ENCODE data around the gene FMN2. TPM values are rescaled to one million over a fixed set of nuclear protein-coding genes. Genes with fewer than 3 reads are reported as not detected.

The FMN2 gene
- total RNA-seq, 3 donors from 2014 or later = 0.96 to 30.4 (median 3.5) TPM

- no peak for TF ChIP-seq CTCF (IDR thresholded peaks at IDR 0.05)
- H3K36me3 ChIP-seq (ENCODE audit: low read depth) = no peaks in the 10 kb centered on the region
- H3K4me3 ChIP-seq = no peak overlapping the region
- no peaks in the 10 kb centered on the region for H3K9me3 ChIP-seq
- ATAC-seq = peak; percentile 95
- intact Hi-C loops (cut with DNase I, micrococcal nuclease) = no loop called here
- peak in 1 of 3 donors; percentile 61 for DNase-seq
- no peaks in the 10 kb centered on the region for H3K4me1 ChIP-seq (ENCODE audit: low read depth)
Observed at GRCh38 chr1:240341365-240342250, 249.9 kb downstream of the FMN2 start.

DNA sequence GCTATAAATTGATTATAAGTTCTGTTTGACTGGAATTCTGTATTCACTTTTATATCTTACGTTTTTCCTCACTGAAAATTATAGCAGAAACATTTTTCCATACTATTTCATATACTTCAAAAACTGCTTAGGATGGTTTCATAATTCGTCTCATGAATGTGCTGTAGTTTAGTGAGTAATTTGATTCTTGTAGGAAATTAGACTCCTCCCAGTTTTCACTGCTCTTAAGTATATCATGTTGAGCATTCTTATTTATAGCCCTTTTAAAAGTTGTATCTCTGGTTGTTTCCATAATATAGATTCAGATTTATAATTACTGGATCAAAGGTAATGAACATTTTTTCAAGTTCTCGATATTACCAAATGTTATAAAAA lies 250.6 kb downstream of the FMN2 start:
- intact Hi-C loops (cut with DNase I, micrococcal nuclease) = no loop called here
- Histone ChIP-seq H3K9me3 (no peaks in the 10 kb centered on the region), H3K4me1 (ENCODE audit: low read depth) (no peaks in the 10 kb centered on the region), H3K4me3 (no peak overlapping the region), H3K36me3 (ENCODE audit: low read depth) (no peaks in the 10 kb centered on the region)
- no peak for TF ChIP-seq CTCF (IDR thresholded peaks at IDR 0.05)
- no peak for ATAC-seq
- DNase-seq = no peak

- no peak overlapping the region for H3K4me3 ChIP-seq
- no peaks in the 10 kb centered on the region for H3K4me1 ChIP-seq (ENCODE audit: low read depth)
- no peaks in the 10 kb centered on the region for H3K9me3 ChIP-seq
- H3K36me3 ChIP-seq (ENCODE audit: low read depth) = no peaks in the 10 kb centered on the region
- intact Hi-C loops (cut with DNase I, micrococcal nuclease) = no loop called here
- no peak for TF ChIP-seq CTCF (IDR thresholded peaks at IDR 0.05)
- DNase-seq (no peak), ATAC-seq (no peak)
Observed at GRCh38 chr1:240343045-240343444, 251.4 kb downstream of the FMN2 start.

DNA sequence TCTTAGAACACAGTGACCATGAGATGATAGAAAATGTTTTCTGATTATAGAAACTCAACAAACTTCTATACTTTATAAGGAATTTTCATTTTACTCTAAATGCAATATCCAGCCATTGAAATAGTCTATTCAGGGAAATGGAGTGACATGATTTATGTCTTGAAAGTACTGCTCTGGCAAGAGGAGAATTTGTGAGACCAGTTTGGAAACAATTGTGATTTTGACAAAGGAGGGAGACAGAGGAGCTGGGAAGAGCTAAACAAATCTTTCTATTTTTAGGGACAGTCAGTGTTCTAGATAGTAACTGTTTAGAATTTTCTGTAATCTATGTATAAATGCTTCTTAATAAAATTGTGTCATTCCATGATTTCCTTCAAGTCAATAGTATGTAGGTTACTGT lies 252.3 kb downstream of the FMN2 start:
- H3K4me1 ChIP-seq (ENCODE audit: low read depth) = no peaks in the 10 kb centered on the region
- ATAC-seq = no peak

DNA sequence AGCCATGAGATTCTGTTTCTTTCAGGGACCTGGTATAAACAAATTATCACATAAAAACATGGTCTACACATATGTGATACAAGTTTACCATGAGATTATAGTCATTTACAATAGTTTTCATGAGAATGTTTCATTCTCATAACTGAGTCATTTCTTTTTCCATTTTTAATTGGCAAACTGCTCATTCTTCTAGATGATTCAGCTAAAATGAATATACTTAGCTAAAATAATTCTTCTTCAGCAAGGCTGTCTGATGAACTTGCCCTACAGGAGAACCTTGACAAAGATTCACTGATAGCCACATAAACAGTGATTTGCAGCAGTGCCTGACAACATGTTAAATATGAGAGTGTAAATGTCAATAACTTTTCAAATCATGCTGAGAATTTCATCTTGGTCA lies 253.2 kb downstream of the FMN2 start:
- ATAC-seq = no peak
- no peak for DNase-seq
- H3K4me3 ChIP-seq = no peak overlapping the region
- no peaks in the 10 kb centered on the region for H3K4me1 ChIP-seq (ENCODE audit: low read depth)
- intact Hi-C loops (cut with DNase I, micrococcal nuclease) = no loop called here
- no peaks in the 10 kb centered on the region for H3K9me3 ChIP-seq
- TF ChIP-seq CTCF (IDR thresholded peaks at IDR 0.05) = no peak
- H3K36me3 ChIP-seq (ENCODE audit: low read depth) = no peaks in the 10 kb centered on the region

More for the DNA sequence above, 252.3 kb downstream of the FMN2 start:
- no peak for TF ChIP-seq CTCF (IDR thresholded peaks at IDR 0.05)
- intact Hi-C loops (cut with DNase I, micrococcal nuclease) = no loop called here
- H3K4me3 ChIP-seq = no peak overlapping the region
- no peaks in the 10 kb centered on the region for H3K9me3 ChIP-seq
- DNase-seq = no peak
- H3K36me3 ChIP-seq (ENCODE audit: low read depth) = no peaks in the 10 kb centered on the region
